GM19193 (cell line): ENCODE measurements around the gene GFRA1.

ENCODE experiments used
- POLR2A ChIP-seq: IDR thresholded peaks from 4 replicates; pipeline ENCODE4 v1.6.1; 2011; ENCODE audit not compliant: insufficient read depth, insufficient read length; ENCODE audit errors: extremely low read depth

Gene GFRA1

GRCh38 chr10:116024271-116024878 is 248.6 kb downstream of the GFRA1 start:
- no peak for TF ChIP-seq POLR2A

DNA sequence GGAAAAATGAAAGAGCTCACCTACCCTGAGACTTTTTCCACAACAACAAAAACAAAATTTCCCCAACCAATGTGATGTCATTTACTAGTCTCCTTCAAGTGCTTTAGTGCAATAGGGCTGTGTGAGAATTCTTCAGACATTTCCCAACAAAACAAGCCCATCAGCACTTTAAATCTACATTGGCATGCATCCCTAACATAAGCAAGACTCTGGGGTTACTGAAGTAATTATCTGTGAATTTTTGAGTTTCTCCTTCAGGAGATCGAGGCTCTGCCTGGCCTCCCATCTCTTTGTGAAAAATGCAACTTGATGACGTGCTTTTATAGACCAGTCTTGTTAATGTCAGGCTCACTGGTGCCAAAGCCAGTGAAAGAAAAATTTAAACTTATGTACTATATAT is 255.6 kb downstream of the GFRA1 start:
- TF ChIP-seq POLR2A = no peak

DNA sequence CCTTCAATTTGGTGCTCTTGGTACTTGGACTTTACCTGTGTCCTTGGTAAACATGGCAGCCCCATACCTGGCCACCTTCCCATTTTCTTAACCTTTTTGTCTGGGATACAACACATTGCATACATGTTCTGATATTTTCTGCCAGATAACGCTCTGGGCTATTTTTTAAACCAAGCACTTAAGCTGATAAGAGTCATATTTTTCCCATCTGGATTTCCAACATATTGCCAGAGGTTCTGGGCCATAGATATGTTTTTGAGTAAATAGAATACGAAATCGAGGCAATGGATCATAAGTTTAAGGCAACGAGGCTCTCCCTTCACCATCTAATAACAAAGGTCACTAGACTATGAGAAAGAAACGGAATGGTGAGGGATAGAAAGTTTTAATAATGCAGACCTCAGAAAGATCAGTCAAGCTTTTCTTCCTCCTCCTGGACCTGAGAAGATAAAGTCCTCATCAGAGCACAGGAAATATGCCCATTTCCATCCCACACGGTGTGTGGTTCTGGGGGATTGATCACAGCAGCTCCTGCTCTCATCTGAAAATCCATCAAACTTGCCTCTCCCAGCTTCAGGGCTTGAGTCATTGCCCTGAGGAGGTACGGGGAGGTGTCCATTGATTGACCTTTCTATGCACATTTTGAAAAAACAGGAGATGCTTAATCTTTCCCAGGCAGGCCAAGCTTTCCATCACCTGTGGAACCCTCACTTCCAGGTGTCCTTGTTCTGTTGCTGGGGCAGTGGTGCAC is 257.2 kb downstream of the GFRA1 start:
- no peak for TF ChIP-seq POLR2A

DNA sequence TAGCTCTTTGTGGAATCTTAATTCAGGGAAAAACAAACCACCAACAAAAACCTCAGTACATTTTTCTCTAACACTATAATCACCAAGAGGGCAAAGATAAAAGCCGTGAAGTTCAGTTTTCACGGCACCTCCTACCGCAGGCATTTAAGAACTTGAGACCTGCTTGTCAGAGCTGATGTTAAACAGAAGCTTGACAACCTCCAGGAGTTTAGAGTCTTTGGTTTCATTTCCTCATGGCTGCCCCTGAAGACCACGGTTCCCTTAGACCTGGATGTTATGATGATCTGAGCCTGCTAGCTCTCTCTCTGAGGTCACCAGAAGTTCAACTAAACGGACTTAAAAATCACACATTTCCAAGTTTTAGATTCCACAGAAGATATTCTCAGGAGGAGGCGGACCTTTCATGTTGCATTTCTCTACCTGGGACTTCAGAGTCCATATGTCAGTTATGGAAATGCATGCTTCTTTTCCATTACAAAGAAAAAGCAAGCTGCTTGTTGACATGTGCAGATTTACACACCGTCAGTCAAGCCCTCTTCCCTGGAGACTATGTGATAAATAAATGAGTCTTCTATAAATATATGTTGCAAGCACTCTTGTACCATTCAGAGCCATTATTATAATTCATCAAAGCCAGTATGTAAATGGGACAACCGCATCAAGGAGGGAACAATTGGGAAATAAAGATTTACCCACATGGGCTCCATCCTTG is 258.0 kb downstream of the GFRA1 start:
- TF ChIP-seq POLR2A = no peak

DNA sequence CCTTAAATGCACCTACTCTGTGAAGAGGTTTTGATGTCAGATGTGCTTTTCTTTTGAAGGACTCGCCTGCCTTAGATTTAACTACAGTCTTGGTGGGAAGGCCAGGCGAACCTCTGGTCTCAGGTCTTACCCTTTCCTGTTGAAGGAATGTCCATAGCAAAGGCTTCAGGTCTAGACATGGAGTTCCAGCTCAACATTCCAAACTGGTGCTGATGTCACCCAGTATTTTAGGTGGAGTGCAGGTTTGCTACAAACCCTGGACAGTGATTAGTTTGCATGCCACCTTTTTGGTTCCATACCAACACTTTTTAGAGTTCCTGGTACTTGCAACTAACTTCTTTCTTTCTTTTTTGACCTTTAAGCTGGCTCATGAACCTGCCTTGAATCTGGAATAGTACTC is 258.7 kb downstream of the GFRA1 start:
- TF ChIP-seq POLR2A = no peak

- TF ChIP-seq POLR2A = no peak
Measured at GRCh38 chr10:116011929-116012328, 261.1 kb downstream of the GFRA1 start.

- TF ChIP-seq POLR2A = no peak
Measured at GRCh38 chr10:116007256-116007891, 265.6 kb downstream of the GFRA1 start.
